ENCODE results near the gene PTPRM. TPM values are rescaled to one million over a fixed set of nuclear protein-coding genes. Genes with fewer than 3 reads are reported as not detected.

The PTPRM gene
- total RNA-seq, 4 donors from 2014 or later = 206 to 337 (median 255) TPM

GRCh38 chr18:7812431-7813063 is 245.4 kb downstream of the PTPRM start:
- no peak for TF ChIP-seq CTCF (IDR thresholded peaks at IDR 0.05; ENCODE audit: low read depth)

GRCh38 chr18:7813131-7813530 is 246.0 kb downstream of the PTPRM start:
- no peak for TF ChIP-seq CTCF (IDR thresholded peaks at IDR 0.05; ENCODE audit: low read depth)

DNA sequence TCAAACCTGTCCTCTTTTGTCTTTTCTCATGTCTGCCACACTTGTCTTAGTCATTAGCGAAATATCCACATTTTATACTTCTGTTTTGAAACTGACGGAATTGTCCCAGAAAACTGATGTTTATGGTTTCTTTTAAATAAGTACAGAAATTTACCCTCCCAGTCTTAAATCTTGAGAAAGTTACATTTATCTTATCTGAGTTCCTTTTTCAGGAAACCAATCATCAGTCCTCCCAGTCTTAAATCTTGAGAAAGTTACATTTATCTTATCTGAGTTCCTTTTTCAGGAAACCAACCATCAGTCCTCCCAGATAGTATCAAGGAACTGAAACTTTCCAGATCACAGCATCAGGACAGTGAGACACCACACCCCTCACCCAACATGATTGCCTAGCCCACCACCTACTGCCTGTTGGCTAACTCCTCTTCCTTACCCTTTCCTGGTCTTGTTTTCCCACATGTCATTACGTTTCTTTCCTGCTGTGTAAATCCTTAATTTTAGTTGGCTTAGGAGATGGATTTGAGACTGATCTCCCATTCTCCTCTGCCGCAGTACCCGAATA is 247.7 kb downstream of the PTPRM start:
- TF ChIP-seq CTCF (IDR thresholded peaks at IDR 0.05; ENCODE audit: low read depth) = no peak

DNA sequence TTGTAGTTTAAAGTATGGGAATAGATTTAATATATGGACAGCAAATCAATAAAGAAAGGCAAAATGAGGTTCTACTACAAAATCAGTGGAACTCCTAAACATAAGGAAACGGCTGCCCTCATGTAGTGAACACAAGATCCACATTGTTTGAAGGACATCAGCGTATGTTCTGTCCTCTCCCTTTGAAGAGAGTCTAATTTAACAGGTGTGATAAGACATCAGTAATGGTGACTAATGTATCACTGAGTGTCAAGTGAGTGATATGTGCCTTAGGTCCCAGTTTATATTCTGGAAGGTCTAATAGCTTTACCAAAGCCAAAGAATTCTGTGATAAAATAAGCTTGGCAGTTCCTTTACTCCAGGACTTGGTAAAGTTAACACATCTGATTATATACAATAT is 248.7 kb downstream of the PTPRM start:
- no peak for TF ChIP-seq CTCF (IDR thresholded peaks at IDR 0.05; ENCODE audit: low read depth)

- TF ChIP-seq CTCF (IDR thresholded peaks at IDR 0.05; ENCODE audit: low read depth) = no peak
Observed at GRCh38 chr18:7817575-7818230, 250.6 kb downstream of the PTPRM start.

DNA sequence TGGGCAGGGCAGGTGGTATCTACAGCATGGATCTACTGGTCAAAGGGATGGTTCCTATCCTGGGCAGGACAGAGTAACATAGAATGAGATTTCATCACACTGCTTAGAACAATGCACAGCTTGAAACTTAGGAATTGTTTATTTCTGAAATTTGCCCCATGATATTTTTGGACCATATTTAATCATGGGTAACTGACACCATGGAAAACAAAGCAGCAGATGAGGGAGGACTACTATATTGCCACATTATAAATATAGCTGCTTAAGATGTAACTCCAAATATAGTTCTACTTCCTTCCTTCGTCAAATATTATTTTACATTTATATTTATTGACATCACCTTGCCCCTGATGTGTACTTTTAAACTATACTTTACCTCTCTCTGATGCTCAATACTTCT is 254.7 kb downstream of the PTPRM start:
- no peak for TF ChIP-seq CTCF (IDR thresholded peaks at IDR 0.05; ENCODE audit: low read depth)

DNA sequence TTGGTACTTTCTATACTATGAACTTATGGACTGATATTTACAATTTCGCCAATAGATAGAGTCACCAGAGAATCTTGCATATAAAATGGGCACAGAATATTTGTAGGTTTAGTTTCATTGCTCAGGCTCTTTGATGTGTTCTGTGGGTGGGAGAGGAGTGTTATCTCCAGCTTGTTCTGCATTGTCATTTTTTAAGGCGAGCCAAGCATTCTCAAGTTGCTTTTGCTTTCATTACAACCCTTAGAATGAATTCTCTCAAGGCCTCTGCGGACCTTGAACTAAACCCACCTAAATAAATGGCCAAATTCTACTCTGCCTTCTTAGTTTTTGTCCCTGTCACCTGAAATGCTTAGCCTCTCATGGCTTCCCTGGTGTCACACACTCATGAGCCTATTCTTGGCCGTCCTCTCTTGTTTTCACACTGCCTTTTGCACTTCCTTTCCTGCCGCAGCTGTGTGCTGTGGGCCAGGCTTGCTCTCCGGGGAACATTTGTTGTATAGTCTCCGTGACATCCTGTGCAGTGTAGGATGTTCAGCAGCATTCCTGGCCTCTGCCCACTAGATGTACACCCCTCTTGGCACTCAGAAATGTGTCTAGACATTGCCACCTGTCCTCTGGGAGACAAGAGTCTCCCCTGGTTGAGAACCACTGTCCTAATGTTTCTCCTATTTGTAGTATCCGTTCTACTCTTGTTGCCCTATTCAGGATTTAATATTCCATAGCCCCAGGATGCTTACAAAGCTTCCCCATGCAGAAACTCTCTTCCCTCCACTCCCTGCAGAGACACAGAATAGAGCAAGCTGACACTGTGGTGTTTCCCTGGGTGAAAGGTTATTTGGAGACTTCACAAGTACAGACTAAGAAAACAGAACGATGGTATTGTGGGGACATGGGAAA is 255.6 kb downstream of the PTPRM start:
- no peak for TF ChIP-seq CTCF (IDR thresholded peaks at IDR 0.05; ENCODE audit: low read depth)

Data from subcutaneous adipose tissue (tissue), 4 donors.